Iris pigment epithelial cell (primary cell): Measurements from ENCODE around the gene MEIOSIN.
A peak's percentile ranks its signal among the peaks of the same experiment; 100 is the strongest.

Source experiments
- DNase-seq: peaks from one replicate; pipeline ENCODE4 v3.0.0-alpha.2; 2011; ENCODE audit warnings: low read depth

The MEIOSIN gene

GRCh38 chr19:45801603-45802175 is 68.5 kb downstream of the MEIOSIN start:
- no peak for DNase-seq

- DNase-seq, result no peak
These were observed 71.1 kb downstream of the MEIOSIN start for GRCh38 chr19:45804140-45804958.

- no peak for DNase-seq
These were observed 71.7 kb downstream of the MEIOSIN start for GRCh38 chr19:45804959-45805230.

- no peak for DNase-seq
These were observed 72.5 kb downstream of the MEIOSIN start for GRCh38 chr19:45805719-45806118.

GRCh38 chr19:45809643-45810159 is 76.5 kb downstream of the MEIOSIN start:
- DNase-seq, result peak; percentile 86

- no peak for DNase-seq
These were observed 79.1 kb downstream of the MEIOSIN start for GRCh38 chr19:45812297-45812696.
